ENCODE data around the gene SEC62. TPM values are rescaled to one million over a fixed set of nuclear protein-coding genes. Genes with fewer than 3 reads are reported as not detected.
"Not testable (repeated sequence)": the region's sequence is repeated elsewhere in the genome, so short reads cannot be mapped to it uniquely, and the experiment has no call there.

The SEC62 gene
- polyA plus RNA-seq, 1 donor from 2014 or later, result 41.9 TPM

DNA sequence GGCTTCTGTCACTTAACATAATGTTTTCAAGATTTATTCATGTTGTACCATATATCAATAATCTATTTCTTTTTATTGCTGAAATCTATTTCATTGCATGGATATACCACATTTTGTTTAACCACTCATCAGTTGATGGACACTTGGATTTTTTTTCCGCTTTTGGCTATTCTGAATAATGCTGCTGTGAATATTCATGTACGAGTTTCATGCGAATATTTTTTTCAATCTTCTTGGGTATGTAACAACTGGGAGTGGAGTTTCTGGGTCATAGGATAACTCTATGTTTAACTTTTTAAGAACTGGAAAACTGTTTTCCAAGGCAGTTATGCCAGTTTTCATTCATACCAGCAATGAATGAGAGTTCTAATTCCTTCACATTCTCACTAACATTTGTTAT lies 49.5 kb downstream of the SEC62 start:
- no peak for TF ChIP-seq RAD21 (conservative IDR thresholded peaks at IDR 0.05)
- no peak for TF ChIP-seq EP300 (conservative IDR thresholded peaks at IDR 0.05; ENCODE audit: poor library complexity, severe bottlenecking)
- TF ChIP-seq, protein P1, sequence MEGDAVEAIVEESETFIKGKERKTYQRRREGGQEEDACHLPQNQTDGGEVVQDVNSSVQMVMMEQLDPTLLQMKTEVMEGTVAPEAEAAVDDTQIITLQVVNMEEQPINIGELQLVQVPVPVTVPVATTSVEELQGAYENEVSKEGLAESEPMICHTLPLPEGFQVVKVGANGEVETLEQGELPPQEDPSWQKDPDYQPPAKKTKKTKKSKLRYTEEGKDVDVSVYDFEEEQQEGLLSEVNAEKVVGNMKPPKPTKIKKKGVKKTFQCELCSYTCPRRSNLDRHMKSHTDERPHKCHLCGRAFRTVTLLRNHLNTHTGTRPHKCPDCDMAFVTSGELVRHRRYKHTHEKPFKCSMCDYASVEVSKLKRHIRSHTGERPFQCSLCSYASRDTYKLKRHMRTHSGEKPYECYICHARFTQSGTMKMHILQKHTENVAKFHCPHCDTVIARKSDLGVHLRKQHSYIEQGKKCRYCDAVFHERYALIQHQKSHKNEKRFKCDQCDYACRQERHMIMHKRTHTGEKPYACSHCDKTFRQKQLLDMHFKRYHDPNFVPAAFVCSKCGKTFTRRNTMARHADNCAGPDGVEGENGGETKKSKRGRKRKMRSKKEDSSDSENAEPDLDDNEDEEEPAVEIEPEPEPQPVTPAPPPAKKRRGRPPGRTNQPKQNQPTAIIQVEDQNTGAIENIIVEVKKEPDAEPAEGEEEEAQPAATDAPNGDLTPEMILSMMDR (IDR thresholded peaks at IDR 0.05; ENCODE audit: poor library complexity, severe bottlenecking), result no peak
- no peak for TF ChIP-seq MXI1 (conservative IDR thresholded peaks at IDR 0.05; ENCODE audit: poor library complexity, severe bottlenecking)
- TF ChIP-seq POLR2AphosphoS5 (IDR thresholded peaks at IDR 0.05), result no peak
- no peak for TF ChIP-seq SMC3 (conservative IDR thresholded peaks at IDR 0.05; ENCODE audit: poor library complexity)
- TF ChIP-seq TAF1 (IDR thresholded peaks at IDR 0.05; ENCODE audit: low read depth), result no peak
- TF ChIP-seq, protein P2, sequence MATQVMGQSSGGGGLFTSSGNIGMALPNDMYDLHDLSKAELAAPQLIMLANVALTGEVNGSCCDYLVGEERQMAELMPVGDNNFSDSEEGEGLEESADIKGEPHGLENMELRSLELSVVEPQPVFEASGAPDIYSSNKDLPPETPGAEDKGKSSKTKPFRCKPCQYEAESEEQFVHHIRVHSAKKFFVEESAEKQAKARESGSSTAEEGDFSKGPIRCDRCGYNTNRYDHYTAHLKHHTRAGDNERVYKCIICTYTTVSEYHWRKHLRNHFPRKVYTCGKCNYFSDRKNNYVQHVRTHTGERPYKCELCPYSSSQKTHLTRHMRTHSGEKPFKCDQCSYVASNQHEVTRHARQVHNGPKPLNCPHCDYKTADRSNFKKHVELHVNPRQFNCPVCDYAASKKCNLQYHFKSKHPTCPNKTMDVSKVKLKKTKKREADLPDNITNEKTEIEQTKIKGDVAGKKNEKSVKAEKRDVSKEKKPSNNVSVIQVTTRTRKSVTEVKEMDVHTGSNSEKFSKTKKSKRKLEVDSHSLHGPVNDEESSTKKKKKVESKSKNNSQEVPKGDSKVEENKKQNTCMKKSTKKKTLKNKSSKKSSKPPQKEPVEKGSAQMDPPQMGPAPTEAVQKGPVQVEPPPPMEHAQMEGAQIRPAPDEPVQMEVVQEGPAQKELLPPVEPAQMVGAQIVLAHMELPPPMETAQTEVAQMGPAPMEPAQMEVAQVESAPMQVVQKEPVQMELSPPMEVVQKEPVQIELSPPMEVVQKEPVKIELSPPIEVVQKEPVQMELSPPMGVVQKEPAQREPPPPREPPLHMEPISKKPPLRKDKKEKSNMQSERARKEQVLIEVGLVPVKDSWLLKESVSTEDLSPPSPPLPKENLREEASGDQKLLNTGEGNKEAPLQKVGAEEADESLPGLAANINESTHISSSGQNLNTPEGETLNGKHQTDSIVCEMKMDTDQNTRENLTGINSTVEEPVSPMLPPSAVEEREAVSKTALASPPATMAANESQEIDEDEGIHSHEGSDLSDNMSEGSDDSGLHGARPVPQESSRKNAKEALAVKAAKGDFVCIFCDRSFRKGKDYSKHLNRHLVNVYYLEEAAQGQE (IDR thresholded peaks at IDR 0.05; ENCODE audit: borderline replicate concordance), result no peak
- no peak for TF ChIP-seq EZH2 (IDR thresholded peaks at IDR 0.05; ENCODE audit: borderline replicate concordance, insufficient read depth, low read length, poor library complexity, severe bottlenecking)
- Histone ChIP-seq H3K4me3 (ENCODE audit: low read length) (no peak overlapping the region), H3K27me3 (ENCODE audit: insufficient read depth, low read depth, low read length) (no peaks in the 10 kb centered on the region), H3K9me3 (ENCODE audit: low read length) (no peaks in the 10 kb centered on the region), H4K20me1 (ENCODE audit: insufficient read depth) (no peaks in the 10 kb centered on the region), H3K36me3 (ENCODE audit: insufficient read depth, low read length) (no peaks in the 10 kb centered on the region), H2AFZ (ENCODE audit: low read depth, low read length) (no peak overlapping the region), H3K79me2 (replicated peaks; ENCODE audit: insufficient read depth, low read length) (no peaks in the 10 kb centered on the region), H3K9me2 (ENCODE audit: insufficient read depth, low read length) (no peaks in the 10 kb centered on the region), H3K27ac (ENCODE audit: low read length) (no peak overlapping the region), H3F3A (ENCODE audit: insufficient read depth, low read length, poor library complexity, severe bottlenecking) (no peaks in the 10 kb centered on the region), H3K9ac (ENCODE audit: low read length) (no peak overlapping the region), H3K4me2 (ENCODE audit: low read length) (no peak overlapping the region)

DNA sequence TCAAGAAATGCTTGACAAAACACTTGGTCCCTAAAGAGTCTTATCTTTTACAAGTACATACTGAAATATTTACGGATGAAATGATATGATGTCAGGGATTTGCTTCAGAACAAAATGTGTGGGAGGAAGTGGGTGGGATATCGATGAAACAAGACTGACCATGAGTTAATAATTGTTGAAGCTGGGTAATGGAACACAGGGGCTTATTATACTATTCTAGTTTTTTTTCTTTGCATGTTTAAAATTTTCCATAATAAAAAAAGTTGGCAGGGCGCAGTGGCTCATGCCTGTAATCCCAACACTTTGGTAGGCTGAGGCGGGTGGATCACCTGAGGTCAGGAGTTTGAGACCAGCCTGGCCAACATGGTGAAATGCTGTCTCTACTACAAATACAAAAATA lies 52.7 kb downstream of the SEC62 start:
- H2AFZ ChIP-seq (ENCODE audit: low read depth, low read length); H3K4me3 ChIP-seq (ENCODE audit: low read length); H3K27ac ChIP-seq (ENCODE audit: low read length); H3K79me2 ChIP-seq (replicated peaks; ENCODE audit: insufficient read depth, low read length); H4K20me1 ChIP-seq (ENCODE audit: insufficient read depth); H3K9me3 ChIP-seq (ENCODE audit: low read length); H3K9me2 ChIP-seq (ENCODE audit: insufficient read depth, low read length); H3K4me2 ChIP-seq (ENCODE audit: low read length); H3K9ac ChIP-seq (ENCODE audit: low read length); H3F3A ChIP-seq (ENCODE audit: insufficient read depth, low read length, poor library complexity, severe bottlenecking); H3K36me3 ChIP-seq (ENCODE audit: insufficient read depth, low read length); H3K27me3 ChIP-seq (ENCODE audit: insufficient read depth, low read depth, low read length): not testable (repeated sequence)

DNA sequence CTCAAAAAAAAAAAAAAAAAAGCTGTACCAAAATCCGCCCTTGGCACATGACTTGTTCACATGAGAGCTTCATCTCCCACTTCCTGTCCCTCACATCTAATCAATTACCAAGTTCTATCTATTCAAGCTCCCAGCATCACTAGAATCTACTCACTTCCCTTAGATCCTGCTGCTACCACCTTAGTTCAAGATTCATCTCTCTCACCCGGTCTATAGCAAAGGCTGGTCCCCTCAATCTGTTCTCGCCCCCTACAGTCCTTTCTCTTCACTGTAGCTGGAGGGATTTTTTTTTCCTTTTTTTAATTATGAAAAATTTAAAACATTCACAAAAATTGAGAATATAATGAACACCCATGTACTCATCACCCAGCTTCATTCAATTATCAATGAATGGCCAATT lies 54.5 kb downstream of the SEC62 start:
- TF ChIP-seq MXI1 (conservative IDR thresholded peaks at IDR 0.05; ENCODE audit: poor library complexity, severe bottlenecking) (no peak), EP300 (conservative IDR thresholded peaks at IDR 0.05; ENCODE audit: poor library complexity, severe bottlenecking) (no peak), POLR2AphosphoS5 (IDR thresholded peaks at IDR 0.05) (no peak), TAF1 (IDR thresholded peaks at IDR 0.05; ENCODE audit: low read depth) (no peak), SMC3 (conservative IDR thresholded peaks at IDR 0.05; ENCODE audit: poor library complexity) (no peak), RAD21 (conservative IDR thresholded peaks at IDR 0.05) (no peak), EZH2 (IDR thresholded peaks at IDR 0.05; ENCODE audit: borderline replicate concordance, insufficient read depth, low read length, poor library complexity, severe bottlenecking) (no peak)
- TF ChIP-seq, protein P2 (IDR thresholded peaks at IDR 0.05; ENCODE audit: borderline replicate concordance), result no peak
- TF ChIP-seq, protein P1 (IDR thresholded peaks at IDR 0.05; ENCODE audit: poor library complexity, severe bottlenecking), result no peak
- Histone ChIP-seq H4K20me1 (ENCODE audit: insufficient read depth) (no peaks in the 10 kb centered on the region), H3K4me2 (ENCODE audit: low read length) (no peak overlapping the region), H3K79me2 (replicated peaks; ENCODE audit: insufficient read depth, low read length) (no peaks in the 10 kb centered on the region), H3K36me3 (ENCODE audit: insufficient read depth, low read length) (no peaks in the 10 kb centered on the region), H3K9me3 (ENCODE audit: low read length) (no peaks in the 10 kb centered on the region), H3F3A (ENCODE audit: insufficient read depth, low read length, poor library complexity, severe bottlenecking) (no peaks in the 10 kb centered on the region), H3K9ac (ENCODE audit: low read length) (no peak overlapping the region), H3K27me3 (ENCODE audit: insufficient read depth, low read depth, low read length) (no peaks in the 10 kb centered on the region), H3K9me2 (ENCODE audit: insufficient read depth, low read length) (no peaks in the 10 kb centered on the region), H3K4me3 (ENCODE audit: low read length) (no peak overlapping the region), H3K27ac (ENCODE audit: low read length) (no peak overlapping the region), H2AFZ (ENCODE audit: low read depth, low read length) (no peak overlapping the region)

All from neural cell (in vitro differentiated cells).